Daoy (cell line): Measurements from ENCODE around the gene RORB. TPM values are rescaled to one million over a fixed set of nuclear protein-coding genes. Genes with fewer than 3 reads are reported as not detected.

Experiments
- DNase-seq: peaks from one replicate; pipeline ENCODE4 v3.0.0-alpha.2; 2015; ENCODE audit warnings: low read depth
- total RNA-seq: library from RNA; depleted of rRNA; stranded (reverse); fragments of >200 nt; shearing (Covaris generic); gene quantifications from 2 replicates; pipeline ENCODE4 v1.2.3, GENCODE V29; 2014; rRNA removed

The RORB gene
- 2.9 and 3.5 TPM in 2 replicates for total RNA-seq

GRCh38 chr9:74496819-74497747, at the start of gene RORB:
Gene RORB, plus strand, starts transcription at chr9:74497335. Its CDS starts 642 bp downstream, at chr9:74497977.
- peak; percentile 91 for DNase-seq

GRCh38 chr9:74447451-74448193, 49.5 kb upstream of the RORB start:
- DNase-seq, result no peak

GRCh38 chr9:74449060-74449459, 48.1 kb upstream of the RORB start:
- no peak for DNase-seq

- DNase-seq, result peak; percentile 7
Observed at GRCh38 chr9:74458832-74459231, 38.3 kb upstream of the RORB start.

- DNase-seq, result no peak
Observed at GRCh38 chr9:74463825-74464224, 33.3 kb upstream of the RORB start.

- peak; percentile 46 for DNase-seq
Observed at GRCh38 chr9:74478606-74479005, 18.5 kb upstream of the RORB start.

- DNase-seq, result peak; percentile 15
Observed at GRCh38 chr9:74479711-74480110, 17.4 kb upstream of the RORB start.

- DNase-seq, result no peak
Observed at GRCh38 chr9:74487395-74487794, 9.7 kb upstream of the RORB start.

- no peak for DNase-seq
Observed at GRCh38 chr9:74493512-74493911, 3.6 kb upstream of the RORB start.

GRCh38 chr9:74494490-74494889, 2.6 kb upstream of the RORB start:
- DNase-seq, result no peak

GRCh38 chr9:74496406-74496805, 729 bp upstream of the RORB start:
- DNase-seq, result peak; percentile 14

- DNase-seq, result peak; percentile 60
Observed at GRCh38 chr9:74497748-74498620, 849 bp downstream of the RORB start.

- DNase-seq, result peak; percentile 34
Observed at GRCh38 chr9:74498621-74499095, 1.5 kb downstream of the RORB start.

- peak; percentile 42 for DNase-seq
Observed at GRCh38 chr9:74499111-74499601, 2.0 kb downstream of the RORB start.

- peak; percentile 55 for DNase-seq
Observed at GRCh38 chr9:74499770-74500583, 2.8 kb downstream of the RORB start.

- DNase-seq, result no peak
Observed at GRCh38 chr9:74500584-74500924, 3.4 kb downstream of the RORB start.

- no peak for DNase-seq
Observed at GRCh38 chr9:74501570-74501969, 4.4 kb downstream of the RORB start.

- DNase-seq, result no peak
Observed at GRCh38 chr9:74503219-74503618, 6.1 kb downstream of the RORB start.

- DNase-seq, result no peak
Observed at GRCh38 chr9:74503666-74504065, 6.5 kb downstream of the RORB start.

GRCh38 chr9:74511333-74511732, 14.2 kb downstream of the RORB start:
- no peak for DNase-seq

GRCh38 chr9:74512416-74512815, 15.3 kb downstream of the RORB start:
- no peak for DNase-seq
